HG03457 (cell line): ENCODE data around the gene ZNRF3.

Experiments
- ATAC-seq: cut with Tn5 transposase; IDR thresholded peaks from one replicate; pipeline ENCODE4 v1.9.1; 2021; ENCODE audit warnings: moderate number of reproducible peaks; ENCODE audit not compliant: unreplicated experiment

ZNRF3 gene

DNA sequence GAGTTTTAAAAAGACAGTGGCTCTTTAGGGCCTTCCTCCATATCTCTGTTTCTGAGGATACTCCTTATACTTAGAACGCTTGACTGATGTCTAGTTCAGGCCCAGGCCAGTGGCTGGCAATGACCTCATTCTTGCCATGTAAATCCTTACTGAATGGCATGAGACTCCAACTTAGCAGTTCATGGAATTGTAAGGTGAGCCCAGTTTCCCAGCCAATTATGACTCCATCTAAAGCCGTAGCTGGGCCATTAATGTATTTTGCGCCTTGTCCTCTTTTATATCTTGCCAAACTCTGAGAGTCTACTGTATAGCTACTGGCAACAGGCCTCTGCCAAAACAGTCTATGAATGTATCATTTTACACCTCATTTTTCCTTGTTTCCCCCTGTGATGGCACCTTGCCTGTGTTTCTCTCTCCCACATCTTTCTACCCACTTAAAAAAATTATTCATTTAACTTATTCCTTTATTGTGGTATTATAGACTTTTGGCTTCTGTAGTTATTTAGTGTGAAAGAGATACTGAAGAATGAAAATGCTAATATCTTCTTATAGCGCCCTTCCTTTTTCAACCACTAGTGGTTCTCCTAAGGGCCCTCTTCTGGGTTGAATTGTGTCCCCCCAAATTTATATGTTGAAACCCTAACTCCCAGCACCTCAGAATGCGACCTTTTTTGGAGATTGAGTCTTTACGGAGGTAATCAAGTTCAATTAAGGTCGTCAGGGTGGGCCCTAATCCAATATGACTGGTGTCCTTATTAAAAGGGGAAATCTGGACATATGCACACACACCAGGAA, 67.4 kb downstream of the ZNRF3 start:
- no peak for ATAC-seq

DNA sequence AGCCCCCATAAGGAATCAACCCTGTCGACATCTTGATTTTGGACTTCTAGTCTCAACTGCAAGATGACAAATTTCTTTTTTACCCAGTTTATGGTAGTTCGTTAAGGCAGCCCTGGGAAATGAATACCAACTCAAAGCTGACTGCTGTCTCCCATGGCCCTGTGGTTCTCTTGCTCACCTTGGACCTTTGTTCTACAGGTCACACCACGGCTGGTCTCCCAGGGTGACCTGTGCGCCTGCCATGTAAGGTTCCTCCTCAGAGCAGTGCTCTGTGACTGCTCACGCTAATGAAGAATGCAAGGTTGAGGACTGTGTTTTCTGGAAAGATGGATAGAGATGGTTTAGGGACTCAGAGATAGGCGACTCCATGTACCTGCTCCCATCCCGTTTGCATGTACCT, 68.2 kb downstream of the ZNRF3 start:
- no peak for ATAC-seq

DNA sequence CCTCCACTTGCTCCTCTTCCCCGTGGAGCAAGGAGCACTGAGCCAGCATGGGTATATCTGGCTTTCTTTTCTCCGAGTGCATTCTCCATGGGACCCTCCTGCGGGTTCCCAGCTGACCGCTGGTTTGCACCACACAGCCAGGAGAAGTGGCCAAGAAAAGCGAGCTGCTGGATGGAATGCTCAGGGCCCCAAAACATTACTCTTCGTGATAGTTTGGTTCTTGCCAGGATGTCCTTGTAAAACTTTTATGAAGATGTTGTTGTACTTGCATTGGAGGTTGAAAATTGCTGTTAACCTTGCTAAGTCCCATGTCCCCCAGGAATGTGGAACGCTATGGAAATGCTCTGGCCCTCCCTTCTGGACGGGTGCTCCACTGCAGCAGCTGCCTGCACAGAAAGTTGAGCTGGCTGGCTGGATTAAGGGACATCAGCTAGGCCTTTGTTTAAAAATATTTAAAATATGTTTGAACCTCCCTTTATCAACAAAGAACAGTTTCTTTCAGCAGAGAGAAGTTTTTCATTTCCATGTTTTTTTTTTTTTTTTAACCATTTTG, 68.7 kb downstream of the ZNRF3 start:
- ATAC-seq, result no peak

DNA sequence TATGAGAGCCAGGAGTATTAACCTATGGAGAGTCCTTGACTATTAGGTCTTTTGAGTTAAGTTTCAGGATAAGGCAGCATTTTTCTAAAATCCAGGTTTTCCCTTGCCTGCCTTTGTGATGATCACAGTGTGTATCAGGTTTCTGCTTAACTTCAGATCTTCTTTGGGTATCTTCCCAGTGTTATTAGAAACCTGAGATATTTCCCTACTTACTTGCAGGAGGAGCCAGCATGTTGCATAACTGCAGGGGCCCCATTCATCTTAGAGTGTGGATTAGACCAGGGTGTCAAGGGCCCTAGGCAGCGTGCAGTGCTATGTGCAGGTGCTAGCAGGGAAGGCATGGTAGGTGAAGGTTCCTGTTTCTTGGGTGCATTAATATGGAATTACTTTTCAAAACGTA, 69.5 kb downstream of the ZNRF3 start:
- no peak for ATAC-seq

DNA sequence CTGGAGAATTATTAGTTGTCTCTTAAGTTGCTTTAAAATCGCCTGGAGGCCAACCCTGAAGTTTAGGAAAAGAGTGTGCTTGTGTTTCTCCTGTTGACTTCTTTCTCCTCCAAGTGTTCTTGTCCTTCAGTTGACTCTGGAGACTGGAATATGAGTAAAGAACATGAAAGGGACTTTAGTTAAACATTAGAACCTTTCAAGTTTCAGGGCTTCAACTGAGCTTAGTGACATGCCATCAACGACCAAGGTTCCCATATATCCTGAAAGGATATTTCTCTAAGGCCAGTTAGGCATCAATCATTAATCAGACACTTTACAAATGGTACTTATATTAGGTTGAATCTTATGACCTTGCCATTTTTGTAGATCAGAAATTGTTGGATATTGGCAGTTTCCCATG, 70.0 kb downstream of the ZNRF3 start:
- ATAC-seq, result no peak

DNA sequence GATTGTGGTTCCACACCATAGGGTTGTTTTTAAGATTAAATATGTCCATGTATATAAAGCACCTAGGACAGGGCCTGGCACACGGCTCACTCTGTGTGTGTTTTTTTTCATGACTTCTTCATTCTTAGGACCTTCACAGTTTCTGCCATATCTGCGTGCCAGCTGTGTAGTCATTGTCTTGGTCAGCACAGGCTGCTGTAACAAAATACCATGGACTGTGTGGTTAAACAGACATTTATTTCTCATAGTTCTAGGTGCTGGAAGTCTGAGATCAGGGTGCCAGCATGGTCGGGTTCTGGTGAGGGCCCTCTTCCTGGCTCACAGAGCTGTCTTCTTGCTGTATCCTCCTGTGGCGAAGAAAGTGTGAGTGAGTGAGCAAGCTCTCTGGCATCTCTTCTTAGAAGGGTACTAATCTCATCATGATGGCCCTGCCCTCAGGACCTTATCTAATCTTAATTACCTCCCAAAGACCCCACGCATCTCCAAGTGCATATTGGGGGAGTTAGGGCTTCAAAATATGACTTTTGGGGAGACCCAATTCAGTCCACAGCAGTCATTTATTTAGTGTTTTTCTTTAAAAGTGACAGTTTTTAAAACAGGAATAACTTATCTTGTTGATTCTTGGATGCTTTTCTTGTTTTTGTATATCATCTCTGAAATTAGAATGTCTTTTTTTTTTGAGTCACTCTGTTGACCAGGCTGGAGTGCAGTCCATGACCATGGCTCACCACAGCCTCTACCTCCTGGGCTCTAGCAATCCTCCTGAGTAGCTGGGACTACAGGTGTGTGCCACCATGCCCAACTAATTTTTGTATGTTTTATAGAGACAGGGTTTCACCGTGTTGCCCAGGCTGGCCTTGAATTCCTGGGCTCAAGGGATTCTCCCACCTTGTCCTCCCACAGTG, 70.9 kb downstream of the ZNRF3 start:
- ATAC-seq, result no peak

DNA sequence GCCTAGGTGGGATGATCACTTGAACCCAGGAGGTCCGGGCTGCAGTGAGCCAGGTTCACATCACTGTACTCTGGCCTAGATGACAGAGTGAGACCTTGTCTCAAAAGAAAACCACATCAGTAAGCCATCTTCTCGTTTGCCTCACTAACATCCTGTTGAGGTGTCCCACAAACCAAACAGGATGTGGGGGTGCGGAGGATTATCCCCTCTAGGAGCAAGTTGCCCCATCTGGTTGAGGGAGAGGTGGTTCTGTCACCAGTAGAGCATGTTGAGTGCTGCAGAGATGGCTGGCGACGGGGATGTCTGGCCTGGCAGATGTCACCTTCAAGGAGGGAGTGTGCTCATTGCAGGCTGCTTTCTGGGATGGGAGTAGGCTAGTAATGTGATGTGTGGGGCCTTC, 72.4 kb downstream of the ZNRF3 start:
- ATAC-seq, result no peak

DNA sequence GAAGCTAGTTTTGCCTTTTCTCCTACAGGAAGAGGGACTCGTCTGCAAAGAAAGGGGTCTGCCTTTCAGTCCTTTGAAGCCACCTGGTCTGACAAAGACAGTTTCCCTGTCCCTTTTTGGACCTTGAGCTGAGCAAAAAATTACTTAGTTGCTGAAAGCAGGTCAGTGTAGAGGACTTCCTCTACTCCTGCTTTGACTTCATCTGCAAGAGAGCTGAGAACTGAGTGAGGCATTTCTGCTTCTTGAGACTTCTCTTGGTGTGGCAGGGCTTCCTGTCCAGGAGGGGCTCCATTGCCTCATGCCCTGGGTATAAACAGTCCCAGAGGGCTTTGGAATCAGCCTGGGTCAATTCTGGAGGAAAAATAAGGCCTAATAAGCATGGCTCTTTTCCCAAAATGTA, 73.1 kb downstream of the ZNRF3 start:
- no peak for ATAC-seq

DNA sequence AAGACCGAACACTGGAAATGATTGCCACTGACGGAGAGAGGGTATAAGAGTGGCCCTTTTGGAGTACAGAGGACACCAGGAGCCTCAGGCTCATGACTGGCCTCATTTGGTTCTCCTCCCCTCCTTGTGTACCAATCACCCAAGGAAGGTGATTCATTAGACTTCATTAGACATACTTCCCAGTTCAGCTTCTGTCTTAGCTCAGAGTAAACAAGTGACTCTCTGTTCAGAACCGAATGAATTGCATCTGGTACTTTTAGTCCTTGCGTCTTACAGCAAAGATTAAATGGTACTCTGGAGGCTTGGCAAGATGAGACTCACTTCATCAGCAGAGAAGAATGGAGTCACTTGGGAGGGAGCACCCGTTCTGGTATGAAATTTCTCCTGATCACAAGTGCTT, 75.2 kb downstream of the ZNRF3 start:
- no peak for ATAC-seq

DNA sequence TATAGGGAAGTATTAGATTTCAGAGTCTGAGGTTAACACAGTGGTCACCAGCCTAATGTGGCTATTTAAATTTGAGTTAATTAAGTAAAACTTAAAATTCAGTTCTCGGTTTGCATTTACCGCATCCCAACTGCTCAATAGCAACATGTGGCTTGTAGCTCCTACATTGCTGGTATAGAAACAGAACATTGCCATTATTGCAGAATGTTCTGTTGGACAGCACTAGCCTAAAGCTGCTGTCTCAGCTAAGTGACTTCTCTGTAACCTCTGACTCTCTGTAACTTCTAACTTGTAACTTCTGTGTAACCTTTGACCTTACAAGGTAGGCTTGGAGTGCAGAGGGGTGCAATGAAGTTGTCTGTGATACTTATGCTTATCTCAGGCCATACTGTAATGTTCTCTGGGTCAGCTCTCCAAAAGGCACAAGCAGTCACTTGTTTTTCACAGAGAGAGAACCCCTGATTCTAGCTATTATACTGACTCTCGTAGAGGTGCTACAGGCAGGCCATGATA, 78.7 kb downstream of the ZNRF3 start:
- no peak for ATAC-seq

DNA sequence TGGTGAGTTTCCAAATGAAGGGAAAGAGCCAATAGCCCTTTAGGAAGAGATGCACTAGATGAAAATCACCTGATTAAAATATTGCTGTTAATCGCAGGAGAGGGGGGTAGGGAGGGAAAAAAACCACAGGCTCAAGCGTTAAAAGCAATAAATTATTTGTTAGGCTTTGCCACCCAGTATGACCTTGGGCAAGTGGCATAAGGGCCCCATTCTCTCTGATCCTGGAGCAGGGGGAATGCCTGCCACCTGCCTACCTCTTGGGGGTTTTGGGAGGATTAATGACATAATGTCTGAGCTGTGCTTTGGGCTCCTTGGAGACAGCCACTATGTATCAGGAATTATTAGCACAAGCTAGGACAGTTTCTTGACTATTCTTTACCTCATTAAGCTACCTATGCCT, 80.0 kb downstream of the ZNRF3 start:
- ATAC-seq, result no peak

DNA sequence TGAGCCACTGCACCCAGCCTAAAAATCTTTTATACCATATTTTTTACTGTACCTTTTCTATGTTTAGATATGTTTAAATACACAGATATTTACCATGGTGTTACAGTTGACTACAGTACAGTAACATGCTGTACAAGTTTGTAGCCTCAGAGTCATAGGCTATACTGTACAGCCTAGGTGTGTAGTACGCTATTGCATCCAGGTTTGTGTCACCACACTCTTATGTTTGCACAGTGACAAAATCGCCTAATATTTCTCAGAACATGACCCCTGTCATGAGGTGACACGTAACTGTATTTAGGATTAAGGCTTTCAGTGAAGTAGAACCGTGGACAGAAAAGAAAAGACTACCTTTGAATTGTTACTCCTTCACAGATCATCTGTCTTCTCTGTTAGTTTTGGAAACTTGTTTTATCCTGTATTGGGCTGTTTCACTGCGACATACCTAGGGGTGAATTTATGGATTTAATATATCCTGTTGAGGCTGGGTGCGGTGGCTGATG, 83.8 kb downstream of the ZNRF3 start:
- ATAC-seq, result no peak

DNA sequence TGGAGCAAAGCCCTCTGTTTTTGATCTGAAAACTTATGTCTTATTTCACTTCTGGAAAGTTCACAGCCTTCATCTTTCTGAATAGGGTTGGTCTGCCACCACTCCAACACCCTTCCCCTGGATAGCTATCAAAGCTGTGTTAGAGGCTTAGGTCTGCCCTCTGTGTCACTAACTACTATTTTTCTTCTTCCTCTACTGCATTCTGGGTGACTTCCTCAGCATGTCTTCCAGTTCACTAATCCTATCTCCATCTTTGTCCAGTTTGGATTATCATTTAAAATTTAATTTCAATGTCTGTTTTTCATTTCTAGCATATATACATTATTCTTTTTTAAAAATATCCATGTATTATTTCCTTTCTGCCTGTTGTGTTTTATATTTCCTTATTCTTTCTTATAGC, 84.6 kb downstream of the ZNRF3 start:
- ATAC-seq, result no peak

DNA sequence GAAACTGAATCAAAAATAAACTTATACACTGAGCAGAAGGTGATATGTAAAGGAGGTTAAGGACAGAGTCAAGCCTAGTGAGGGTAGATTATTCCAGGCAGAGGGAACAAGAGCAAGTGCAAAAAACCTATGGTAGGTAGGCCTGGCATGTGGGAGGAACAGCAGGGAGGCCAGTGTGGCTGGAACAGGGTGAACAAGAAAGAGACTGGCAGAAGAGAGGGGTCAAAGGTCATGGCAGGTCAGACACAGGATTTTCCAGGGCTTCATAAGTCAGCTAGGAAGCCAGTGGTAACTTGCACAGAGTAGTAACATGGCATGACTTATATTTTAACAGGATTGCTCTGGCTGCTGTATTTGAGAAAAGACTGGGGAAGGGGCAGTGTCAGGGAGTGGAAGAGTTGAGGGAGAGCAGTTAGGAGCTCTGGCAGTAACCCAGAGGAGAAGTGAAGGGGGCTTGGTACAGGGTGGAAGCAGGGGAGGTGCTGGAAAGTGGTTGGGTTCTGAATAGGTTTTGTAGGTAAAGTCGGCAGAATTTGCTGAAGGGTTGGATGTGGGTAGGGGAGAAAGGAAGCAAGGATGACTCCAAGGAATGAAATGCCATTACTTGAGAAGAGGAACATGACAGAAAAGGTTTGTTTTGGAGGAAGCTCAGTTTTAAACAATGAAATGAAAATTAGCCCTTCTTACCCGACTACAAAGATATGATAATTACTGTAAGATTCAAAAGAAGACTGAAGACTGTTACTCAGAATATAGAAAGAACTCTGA, 86.2 kb downstream of the ZNRF3 start:
- ATAC-seq, result no peak

DNA sequence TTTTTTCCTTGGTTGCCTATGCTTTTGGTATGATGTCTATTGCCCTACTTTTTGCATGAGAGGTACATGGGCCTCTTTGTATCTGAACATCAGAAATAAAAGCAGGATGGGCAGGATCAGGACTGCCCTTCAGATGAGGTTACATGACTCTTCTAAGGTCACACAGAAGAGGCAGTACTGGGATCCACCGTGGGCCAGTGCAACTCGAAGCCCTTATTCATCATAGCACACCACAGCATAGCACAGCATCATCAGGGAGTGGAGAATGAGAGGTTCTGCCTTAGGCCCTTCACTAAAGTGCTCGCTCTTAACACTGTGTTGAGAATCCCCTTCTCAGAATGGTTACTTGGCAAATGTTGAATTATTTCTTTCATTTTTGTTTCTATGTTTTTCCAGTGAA, 90.0 kb downstream of the ZNRF3 start:
- ATAC-seq, result no peak

DNA sequence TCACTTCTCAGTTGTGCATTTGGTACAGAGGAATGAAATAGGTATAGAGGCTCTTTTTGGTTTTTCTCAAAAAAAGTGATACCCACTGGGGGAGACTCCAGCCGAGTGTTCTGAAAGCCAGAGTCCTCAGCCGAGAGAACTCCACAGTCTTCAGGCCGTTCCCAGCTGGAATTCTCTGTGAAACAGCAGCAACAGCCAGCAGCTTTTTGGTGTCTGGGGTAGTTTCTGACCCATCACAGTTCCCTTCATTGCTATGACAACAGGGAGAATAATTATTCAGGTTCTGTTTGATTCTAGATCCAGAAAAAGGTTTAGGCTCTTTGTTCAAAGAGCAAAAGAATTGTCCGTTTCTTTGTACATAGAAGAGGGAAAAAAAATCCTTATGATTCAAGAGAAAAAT, 93.7 kb downstream of the ZNRF3 start:
- no peak for ATAC-seq

DNA sequence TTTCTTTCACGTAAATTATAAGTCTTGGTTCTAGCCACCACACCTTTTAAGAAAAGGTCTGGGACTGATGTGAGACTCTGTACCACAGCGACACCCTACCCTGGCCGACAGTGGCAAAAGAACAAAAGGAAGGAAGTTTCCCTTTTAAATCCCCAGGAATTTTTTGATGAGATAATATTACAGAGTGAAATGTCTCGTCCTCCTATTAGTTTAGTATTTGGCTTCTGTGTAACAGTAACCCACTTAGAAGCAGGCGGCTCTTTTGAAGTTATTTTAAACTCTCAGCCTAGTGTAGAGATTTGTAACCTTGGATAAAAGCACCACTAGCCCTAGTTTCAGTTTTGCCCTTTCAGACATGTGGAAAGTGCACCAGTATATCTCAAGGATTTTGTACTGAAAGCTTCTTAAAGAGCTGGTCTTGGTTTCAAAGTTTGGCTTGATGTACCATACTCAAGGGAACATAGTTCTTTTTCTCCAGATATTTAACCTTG, 94.2 kb downstream of the ZNRF3 start:
- ATAC-seq, result no peak

DNA sequence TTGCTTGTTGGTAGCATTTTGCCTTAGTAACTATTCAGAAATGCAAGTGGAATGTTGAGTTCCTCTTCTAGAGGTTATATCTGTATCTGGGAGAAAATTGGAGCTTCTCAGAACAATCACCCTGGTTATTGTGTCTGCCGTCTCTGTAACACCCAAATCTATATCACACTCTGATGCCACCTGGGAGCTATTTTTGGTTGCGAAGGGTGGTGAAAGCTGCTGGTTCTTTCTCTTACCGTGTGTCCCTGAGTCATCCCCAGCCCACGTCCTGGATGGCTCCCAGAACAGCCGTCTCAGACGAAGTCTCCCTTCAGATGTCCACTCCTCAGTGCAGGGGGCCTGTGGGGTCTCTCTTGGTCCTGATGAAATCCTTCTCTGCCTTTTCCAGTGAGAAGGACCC, 94.8 kb downstream of the ZNRF3 start:
- ATAC-seq, result no peak

DNA sequence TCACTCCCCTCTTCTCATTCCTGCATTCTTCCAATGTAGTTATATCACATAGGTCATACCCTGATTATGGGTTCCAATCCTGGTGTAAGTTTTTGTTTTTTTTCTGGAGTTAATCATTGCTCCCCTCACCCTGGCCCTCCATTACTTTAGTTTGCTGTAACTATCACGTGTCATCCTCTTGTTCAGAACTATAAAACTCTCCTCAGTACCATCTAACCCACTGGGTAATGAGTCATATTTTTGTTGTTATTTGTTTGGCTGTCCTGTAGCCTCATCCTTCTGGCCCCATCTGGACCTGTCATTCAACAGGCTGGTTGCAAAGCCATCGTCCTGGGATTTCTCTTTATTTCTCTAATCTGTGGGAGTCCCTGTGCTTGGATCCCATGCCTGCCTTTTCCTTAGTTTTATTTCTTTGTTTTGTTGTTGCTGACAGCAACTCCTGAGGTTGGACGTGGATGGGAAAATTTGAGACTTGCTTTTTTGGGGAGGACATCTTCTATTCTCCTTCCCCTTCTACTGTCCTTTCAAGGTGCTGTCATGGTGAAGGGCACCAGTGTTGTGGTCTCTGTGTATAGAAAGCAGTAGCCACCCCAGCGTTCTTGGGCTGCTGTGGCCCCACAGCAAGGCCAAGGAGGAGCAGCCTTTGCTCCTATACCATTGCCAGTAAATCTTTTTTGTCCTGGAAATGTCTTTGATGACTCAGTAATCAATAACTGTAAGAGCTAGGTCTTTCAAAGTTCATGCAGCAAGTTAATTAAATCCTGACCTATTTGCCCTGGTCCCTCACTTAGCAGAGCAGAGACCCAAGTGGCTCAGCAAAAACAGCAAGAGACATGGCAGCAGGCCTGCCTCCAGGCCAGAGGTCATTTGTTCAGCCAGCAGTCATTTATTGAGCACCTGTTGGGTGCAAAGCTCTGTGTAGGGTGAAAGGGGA, 95.8 kb downstream of the ZNRF3 start:
- no peak for ATAC-seq

DNA sequence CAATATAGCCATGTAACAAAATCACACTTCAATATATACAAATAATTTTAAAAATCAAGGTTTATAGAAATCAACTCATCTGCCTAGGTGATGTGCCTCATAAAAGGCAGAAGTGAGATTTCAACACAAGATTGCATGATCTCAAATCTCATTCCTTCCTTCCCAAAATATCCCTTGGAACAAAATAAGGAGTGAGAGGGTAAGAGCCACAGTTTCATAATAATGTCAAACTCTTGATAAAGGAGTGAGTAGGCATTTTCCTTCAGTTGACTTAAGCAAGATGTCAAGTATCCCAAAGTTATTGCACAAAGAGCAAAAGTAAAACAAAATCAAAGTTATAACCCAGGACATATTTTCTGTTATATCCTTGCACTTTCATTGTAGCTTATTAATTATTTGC, 97.0 kb downstream of the ZNRF3 start:
- no peak for ATAC-seq
